ENCODE results near the gene LGR6. TPM values are rescaled to one million over a fixed set of nuclear protein-coding genes. Genes with fewer than 3 reads are reported as not detected.

Gene LGR6
- total and polyA plus RNA-seq, 3 donors from 2014 or later: 8.1 to 18.4 (median 8.3) TPM

DNA sequence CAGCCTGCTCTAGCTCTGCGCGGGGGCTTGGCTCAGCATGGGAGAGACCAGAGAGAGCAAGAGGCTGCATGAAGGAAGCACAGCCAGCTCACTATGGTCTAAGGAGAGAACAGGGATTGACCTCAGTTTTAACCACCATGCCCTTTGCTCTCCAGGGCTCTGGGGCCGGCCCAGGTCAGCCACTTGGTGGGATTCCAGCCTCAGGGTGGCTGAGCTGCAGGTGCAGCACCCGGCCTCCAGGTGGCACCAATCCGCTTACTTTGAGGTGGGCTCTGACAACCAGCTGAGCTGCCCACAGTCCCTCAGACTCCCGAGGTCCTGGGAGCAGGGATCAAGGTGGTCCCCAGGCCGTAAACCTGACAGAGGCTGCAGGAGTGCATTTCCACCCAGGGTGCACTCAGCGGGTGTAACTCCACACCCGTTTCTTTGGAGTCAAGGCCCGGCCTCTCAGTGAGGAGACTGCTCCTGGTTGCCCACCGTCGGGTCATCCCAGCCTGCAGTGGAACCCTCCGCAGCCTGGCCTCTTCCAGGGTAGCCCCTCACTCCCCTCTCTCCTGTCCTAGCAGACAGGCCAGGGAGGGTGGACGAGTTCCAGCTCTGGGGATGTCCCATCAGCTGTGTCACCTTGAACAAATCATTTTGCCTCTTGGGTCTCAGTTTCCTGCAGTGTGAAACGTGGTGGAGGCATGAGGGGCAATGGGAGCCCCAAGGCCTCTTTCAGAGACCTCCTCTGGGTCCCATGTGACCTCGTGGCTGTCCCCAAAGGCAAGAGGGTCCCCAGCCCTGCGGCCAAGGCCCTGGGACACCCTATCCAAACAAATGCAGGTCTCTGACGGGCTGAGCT lies 607 bp upstream of the LGR6 start:
- Histone ChIP-seq H3K27me3 (no peaks in the 10 kb centered on the region), H3K4me3 (no peak overlapping the region), H3K4me1 (peaks cover 7% of the 10 kb centered on the region), H3K36me3 (ENCODE audit: low read depth, missing control alignments) (no peaks in the 10 kb centered on the region), H3K9me3 (no peaks in the 10 kb centered on the region), H3K27ac (no peak overlapping the region)
- peak; percentile 74 for DNase-seq
- intact Hi-C loops (cut with DNase I; ENCODE audit: low total_unique reads): no loop called here
- TF ChIP-seq, protein P1, sequence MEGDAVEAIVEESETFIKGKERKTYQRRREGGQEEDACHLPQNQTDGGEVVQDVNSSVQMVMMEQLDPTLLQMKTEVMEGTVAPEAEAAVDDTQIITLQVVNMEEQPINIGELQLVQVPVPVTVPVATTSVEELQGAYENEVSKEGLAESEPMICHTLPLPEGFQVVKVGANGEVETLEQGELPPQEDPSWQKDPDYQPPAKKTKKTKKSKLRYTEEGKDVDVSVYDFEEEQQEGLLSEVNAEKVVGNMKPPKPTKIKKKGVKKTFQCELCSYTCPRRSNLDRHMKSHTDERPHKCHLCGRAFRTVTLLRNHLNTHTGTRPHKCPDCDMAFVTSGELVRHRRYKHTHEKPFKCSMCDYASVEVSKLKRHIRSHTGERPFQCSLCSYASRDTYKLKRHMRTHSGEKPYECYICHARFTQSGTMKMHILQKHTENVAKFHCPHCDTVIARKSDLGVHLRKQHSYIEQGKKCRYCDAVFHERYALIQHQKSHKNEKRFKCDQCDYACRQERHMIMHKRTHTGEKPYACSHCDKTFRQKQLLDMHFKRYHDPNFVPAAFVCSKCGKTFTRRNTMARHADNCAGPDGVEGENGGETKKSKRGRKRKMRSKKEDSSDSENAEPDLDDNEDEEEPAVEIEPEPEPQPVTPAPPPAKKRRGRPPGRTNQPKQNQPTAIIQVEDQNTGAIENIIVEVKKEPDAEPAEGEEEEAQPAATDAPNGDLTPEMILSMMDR (IDR thresholded peaks at IDR 0.05): peak; percentile 58 to 86 (median 79)
- no peak for TF ChIP-seq POLR2A (IDR thresholded peaks at IDR 0.05)
- 33 to 43% methylated on average over 10 to 16 of the region's 18 CpGs for WGBS, 2 donors

DNA sequence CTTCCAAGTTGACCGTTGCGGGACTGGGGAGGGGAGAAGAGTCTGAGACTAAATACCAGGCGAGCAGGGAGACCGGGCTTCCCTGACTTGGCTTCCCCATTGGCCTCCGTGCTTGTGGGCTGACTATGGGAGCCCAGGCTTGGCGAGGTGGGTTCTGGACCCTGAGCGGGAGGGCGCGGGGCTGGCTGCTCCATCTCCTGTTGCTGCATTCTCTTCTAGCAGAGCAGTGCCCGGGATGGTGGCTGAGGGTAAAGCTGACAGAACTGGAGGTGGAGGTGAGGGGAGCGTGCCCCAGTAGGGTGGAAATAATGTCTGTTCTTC lies 689 bp downstream of the LGR6 start:
- Histone ChIP-seq H3K9me3 (no peaks in the 10 kb centered on the region), H3K4me3 (no peak overlapping the region), H3K4me1 (peaks cover 7% of the 10 kb centered on the region), H3K27ac (no peak overlapping the region), H3K27me3 (no peaks in the 10 kb centered on the region), H3K36me3 (ENCODE audit: low read depth, missing control alignments) (no peaks in the 10 kb centered on the region)
- TF ChIP-seq, protein P1 (IDR thresholded peaks at IDR 0.05): no peak
- TF ChIP-seq POLR2A (IDR thresholded peaks at IDR 0.05): no peak
- intact Hi-C loops (cut with DNase I; ENCODE audit: low total_unique reads): no loop called here
- WGBS, 2 donors: 39 to 61% methylated on average over 4 to 11 of the region's 11 CpGs
- no peak for DNase-seq

DNA sequence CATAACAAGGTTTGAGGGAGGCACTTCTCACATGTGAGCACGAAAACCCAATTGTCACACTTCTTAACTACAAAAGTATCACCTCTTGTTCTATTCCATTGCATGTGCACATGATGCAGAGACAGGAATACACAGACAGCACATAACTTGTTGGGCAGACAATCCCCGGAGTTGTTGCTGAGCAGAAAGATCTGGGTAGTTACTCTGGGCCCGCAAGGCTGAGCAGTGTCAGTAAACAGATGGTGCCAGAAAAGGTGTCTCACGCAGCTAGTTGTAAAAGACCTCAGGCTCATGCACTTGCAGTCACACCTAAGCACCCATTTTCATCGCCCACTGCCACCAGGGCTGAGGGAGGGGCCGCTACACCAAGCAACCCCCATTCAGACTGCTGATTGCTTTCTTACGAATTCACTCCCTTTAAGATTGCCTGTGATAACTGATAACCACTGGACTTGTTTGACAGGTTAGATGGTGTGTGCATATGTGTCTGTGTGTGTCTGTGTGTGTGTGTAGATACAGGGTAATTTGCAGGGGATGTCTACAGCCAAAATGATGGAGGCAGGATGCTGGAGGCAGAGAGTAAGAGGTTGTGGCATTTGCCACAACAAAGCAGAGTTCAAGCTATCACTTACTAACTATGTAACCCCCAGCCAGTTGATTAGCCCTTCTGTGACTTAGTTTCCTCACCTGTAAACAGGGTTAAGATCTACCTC lies 4.2 kb downstream of the LGR6 start:
- H3K27me3 ChIP-seq: no peaks in the 10 kb centered on the region
- no peaks in the 10 kb centered on the region for H3K36me3 ChIP-seq (ENCODE audit: low read depth, missing control alignments)
- intact Hi-C loops (cut with DNase I; ENCODE audit: low total_unique reads): loop anchor here (5.0 kb wide), 1 partner anchor 114 kb away; no protein-coding TSS in a partner anchor
- no peak for DNase-seq
- H3K4me3 ChIP-seq: no peak overlapping the region
- H3K9me3 ChIP-seq: no peaks in the 10 kb centered on the region
- H3K27ac ChIP-seq: no peak overlapping the region
- TF ChIP-seq POLR2A (IDR thresholded peaks at IDR 0.05): no peak
- TF ChIP-seq, protein P1 (IDR thresholded peaks at IDR 0.05): no peak
- 87 to 91% methylated on average over 7 of the region's 7 CpGs for WGBS, 2 donors
- H3K4me1 ChIP-seq: peaks cover 6% of the 10 kb centered on the region

DNA sequence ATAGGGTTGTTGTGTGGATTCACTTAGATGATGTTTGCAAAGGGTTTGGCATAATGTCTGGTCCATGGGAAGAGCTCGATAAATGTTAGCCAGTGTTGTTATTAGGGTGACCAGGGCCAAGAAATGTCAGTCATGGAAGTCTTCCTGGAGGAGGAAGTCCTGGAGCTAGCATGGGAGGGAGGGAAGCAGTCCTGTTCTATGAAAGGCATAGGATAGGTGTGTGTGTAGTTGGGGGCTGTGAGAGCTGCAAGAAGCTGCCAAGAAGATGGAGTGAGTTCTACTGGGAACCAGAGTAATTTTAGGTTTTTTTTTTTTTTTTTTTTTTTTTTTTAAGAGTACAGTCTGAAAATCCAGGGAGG lies 4.7 kb downstream of the LGR6 start:
- TF ChIP-seq POLR2A (IDR thresholded peaks at IDR 0.05): no peak
- TF ChIP-seq, protein P1 (IDR thresholded peaks at IDR 0.05): no peak
- WGBS, 2 donors: 73 to 81% methylated on average over 1 of the region's 1 CpG
- intact Hi-C loops (cut with DNase I; ENCODE audit: low total_unique reads): loop anchor here (5.0 kb wide), 1 partner anchor 114 kb away; no protein-coding TSS in a partner anchor
- no peak overlapping the region for H3K27ac ChIP-seq
- no peaks in the 10 kb centered on the region for H3K27me3 ChIP-seq
- DNase-seq: no peak
- H3K4me3 ChIP-seq: no peak overlapping the region
- H3K4me1 ChIP-seq: peaks cover under 1% of the 10 kb centered on the region
- no peaks in the 10 kb centered on the region for H3K9me3 ChIP-seq
- H3K36me3 ChIP-seq (ENCODE audit: low read depth, missing control alignments): no peaks in the 10 kb centered on the region

Data from testis (tissue), 3 donors.